PC-9 (cell line): ENCODE measurements around the gene TBCA. TPM values are rescaled to one million over a fixed set of nuclear protein-coding genes. Genes with fewer than 3 reads are reported as not detected.
"Not testable (repeated sequence)": the region's sequence is repeated elsewhere in the genome, so short reads cannot be mapped to it uniquely, and the experiment has no call there.

Experiments used
- BruUV-seq: library from RNA; stranded (reverse); fragments of 400-500 nt; replicated peaks from 2 replicates; lab custom pipeline; 2021; lab: Mats Ljungman, UMichigan
- CTCF ChIA-PET: fragments of 300-600 bp; sonication (Branson Sonifier 250); formaldehyde crosslinking; loops from one replicate; lab custom pipeline; 2022; ENCODE audit warnings: antibody characterized with exemption; lab: Charles Lee
- POLR2A ChIA-PET: fragments of 300-600 bp; sonication (Branson Sonifier 250); formaldehyde crosslinking; loops from one replicate; lab custom pipeline; 2022; ENCODE audit warnings: antibody characterized with exemption; ENCODE audit not compliant: unreplicated experiment; lab: Charles Lee
- DNase-seq, 2 experiments: peaks; one replicate each; pipeline versions ENCODE4 v3.0.0 to v3.0.0-alpha.2; 2015 to 2022; ENCODE audit warnings: mixed read lengths in 1 of 2
- H2AFZ ChIP-seq: fragments of 200-600 bp; sonication (generic); 2 replicates; pipeline ENCODE4 v1.8.1; 2017; ENCODE audit warnings: antibody characterized with exemption
- H3F3A ChIP-seq: fragments of 200-600 bp; sonication (generic); 2 replicates; pipeline ENCODE4 v1.8.1; 2017; ENCODE audit warnings: antibody characterized with exemption, mild to moderate bottlenecking, low read depth; ENCODE audit not compliant: insufficient read depth
- H3K27ac ChIP-seq: fragments of 200-600 bp; sonication (generic); 2 replicates; pipeline ENCODE4 v1.6.1; 2016; ENCODE audit warnings: mixed run types
- H3K27me3 ChIP-seq: fragments of 200-600 bp; sonication (generic); 2 replicates; pipeline ENCODE4 v1.6.1; 2016; ENCODE audit warnings: low read depth, mixed run types; ENCODE audit not compliant: insufficient read depth
- H3K36me3 ChIP-seq: fragments of 200-600 bp; sonication (generic); 2 replicates; pipeline ENCODE4 v1.6.1; 2016; ENCODE audit warnings: low read depth, mixed run types
- H3K4me1 ChIP-seq: fragments of 200-600 bp; sonication (generic); replicated peaks from 2 replicates; pipeline ENCODE4 v1.6.1; 2016; ENCODE audit warnings: mixed run types; ENCODE audit not compliant: insufficient read depth
- H3K4me2 ChIP-seq: fragments of 200-600 bp; sonication (generic); 2 replicates; pipeline ENCODE4 v1.6.1; 2017; ENCODE audit warnings: mixed run types
- H3K4me3 ChIP-seq: fragments of 200-600 bp; sonication (generic); 2 replicates; pipeline ENCODE4 v1.6.1; 2016; ENCODE audit warnings: mixed run types
- H3K79me2 ChIP-seq: fragments of 200-600 bp; sonication (generic); 2 replicates; pipeline ENCODE4 v1.6.1; 2017; ENCODE audit warnings: low read depth, mixed run types
- H3K9me2 ChIP-seq: fragments of 200-600 bp; sonication (generic); 2 replicates; pipeline ENCODE4 v1.8.1; 2017; ENCODE audit warnings: mild to moderate bottlenecking; ENCODE audit not compliant: insufficient read depth
- H3K9me3 ChIP-seq: fragments of 200-600 bp; sonication (generic); 2 replicates; pipeline ENCODE4 v1.8.1; 2016; ENCODE audit warnings: low read depth; ENCODE audit not compliant: insufficient read depth
- H4K20me1 ChIP-seq: fragments of 200-600 bp; sonication (generic); 2 replicates; pipeline ENCODE4 v1.8.1; 2017; ENCODE audit not compliant: insufficient read depth
- CTCF ChIP-seq: fragments of 200-600 bp; sonication (generic); conservative IDR thresholded peaks from 2 replicates; pipeline ENCODE4 v1.6.1; 2017; ENCODE audit warnings: mixed run types, antibody characterized with exemption, mild to moderate bottlenecking, moderate library complexity
- EZH2 ChIP-seq: fragments of 200-600 bp; sonication (generic); IDR thresholded peaks from 2 replicates; pipeline ENCODE4 v1.8.0; 2017; ENCODE audit warnings: antibody characterized with exemption, low read depth
- intact Hi-C: fragments of 100-400 bp; cut with micrococcal nuclease; formaldehyde crosslinking; loops from one replicate; pipeline ENCODE4 v1.10.0; 2022; ENCODE audit not compliant: unreplicated experiment
- total RNA-seq: library from RNA; stranded (reverse); gene quantifications from 2 replicates; pipeline ENCODE4 v1.2.3, GENCODE V29; 2021

TBCA gene
- total RNA-seq, 1 experiment from 2014 or later: 205 TPM

- H3K79me2 ChIP-seq: peaks cover 27% of the 10 kb centered on the region
- H3K4me2 ChIP-seq: no peak overlapping the region
- intact Hi-C loops: no loop called here
- H3K27me3 ChIP-seq: no peaks in the 10 kb centered on the region
- ChIA-PET POLR2A (interaction anchor here (0.6 kb wide), 1 partner anchor 16 kb away, joined by 8 read pairs; no protein-coding TSS in a partner anchor), CTCF (no interaction called here)
- TF ChIP-seq EZH2 (no peak), CTCF (no peak)
- no peaks in the 10 kb centered on the region for H3K9me3 ChIP-seq
- no peak overlapping the region for H3K4me3 ChIP-seq
- H3K9me2 ChIP-seq: no peaks in the 10 kb centered on the region
- no peak overlapping the region for H2AFZ ChIP-seq
- no peaks in the 10 kb centered on the region for H3K4me1 ChIP-seq
- peaks cover 20% of the 10 kb centered on the region for H4K20me1 ChIP-seq
- no peaks in the 10 kb centered on the region for H3F3A ChIP-seq
- BruUV-seq: no TSS peak
- no peak for DNase-seq
- peaks cover 20% of the 10 kb centered on the region; the same call in 1 of the 2 replicates for H3K36me3 ChIP-seq
- H3K27ac ChIP-seq: no peak overlapping the region
Observed at GRCh38 chr5:77707791-77708190, 68.3 kb downstream of the TBCA start.

GRCh38 chr5:77699569-77699968 lies 76.6 kb downstream of the TBCA start:
- CTCF ChIA-PET, H3K9me2 ChIP-seq, H3F3A ChIP-seq, POLR2A ChIA-PET, BruUV-seq, H3K27me3 ChIP-seq, H3K4me2 ChIP-seq, intact Hi-C loops, H2AFZ ChIP-seq, H3K4me1 ChIP-seq, H3K9me3 ChIP-seq, DNase-seq, H3K4me3 ChIP-seq: not testable (repeated sequence)
- H3K36me3 ChIP-seq: peaks cover 29% of the 10 kb centered on the region; the same call in 1 of the 2 replicates
- peaks cover 55% of the 10 kb centered on the region for H3K79me2 ChIP-seq
- H4K20me1 ChIP-seq: peaks cover 19% of the 10 kb centered on the region
- peak overlapping the region; percentile 51 for H3K27ac ChIP-seq

- CTCF ChIA-PET: no interaction called here
- no peaks in the 10 kb centered on the region for H3K4me1 ChIP-seq
- H3K4me3 ChIP-seq: no peak overlapping the region
- H3K36me3 ChIP-seq: peaks cover 27% of the 10 kb centered on the region; the same call in 1 of the 2 replicates
- no peaks in the 10 kb centered on the region for H3K9me2 ChIP-seq
- no peak overlapping the region for H3K4me2 ChIP-seq
- H3K9me3 ChIP-seq: no peaks in the 10 kb centered on the region
- intact Hi-C loops: no loop called here
- peak overlapping the region; percentile 51 for H3K27ac ChIP-seq
- DNase-seq: no peak
- H2AFZ ChIP-seq: no peak overlapping the region
- H3K27me3 ChIP-seq: no peaks in the 10 kb centered on the region
- TF ChIP-seq EZH2: no peak
- TF ChIP-seq CTCF: no peak
- peaks cover 19% of the 10 kb centered on the region for H4K20me1 ChIP-seq
- peaks cover 59% of the 10 kb centered on the region for H3K79me2 ChIP-seq
- BruUV-seq: no TSS peak
- POLR2A ChIA-PET: no interaction called here
- H3F3A ChIP-seq: peaks cover 7% of the 10 kb centered on the region
Observed at GRCh38 chr5:77698920-77699319, 77.2 kb downstream of the TBCA start.

GRCh38 chr5:77697692-77698091 lies 78.4 kb downstream of the TBCA start:
- peaks cover 7% of the 10 kb centered on the region for H3F3A ChIP-seq
- H3K79me2 ChIP-seq: peaks cover 59% of the 10 kb centered on the region
- no peaks in the 10 kb centered on the region for H3K9me2 ChIP-seq
- TF ChIP-seq EZH2 (no peak), CTCF (no peak)
- H2AFZ ChIP-seq: no peak overlapping the region
- intact Hi-C loops: no loop called here
- BruUV-seq: no TSS peak
- no peaks in the 10 kb centered on the region for H3K4me1 ChIP-seq
- peaks cover 27% of the 10 kb centered on the region; the same call in 1 of the 2 replicates for H3K36me3 ChIP-seq
- no peak overlapping the region for H3K4me2 ChIP-seq
- ChIA-PET CTCF (no interaction called here), POLR2A (no interaction called here)
- peaks cover 19% of the 10 kb centered on the region for H4K20me1 ChIP-seq
- no peaks in the 10 kb centered on the region for H3K27me3 ChIP-seq
- DNase-seq: no peak
- no peak overlapping the region for H3K4me3 ChIP-seq
- H3K27ac ChIP-seq: no peak overlapping the region
- no peaks in the 10 kb centered on the region for H3K9me3 ChIP-seq
